B cell (primary cell): ENCODE data around the gene IL36A. TPM values are rescaled to one million over a fixed set of nuclear protein-coding genes. Genes with fewer than 3 reads are reported as not detected.

Experiments used
- ATAC-seq: fragments of 200-7000 bp; cut with Tn5 transposase; one replicate; pipeline ENCODE4 v1.10.0; 2021; ENCODE audit warnings: low read depth, mild to moderate bottlenecking, moderate number of reproducible peaks, moderate library complexity
- CTCF ChIA-PET: fragments of 350-600 bp; sonication (Branson Sonifier 250); formaldehyde crosslinking; loops from one replicate; lab custom pipeline; 2021; ENCODE audit warnings: antibody characterized with exemption, inconsistent platforms; lab: Charles Lee
- POLR2A ChIA-PET: fragments of 350-600 bp; sonication (Branson Sonifier 250); formaldehyde crosslinking; loops from one replicate; lab custom pipeline; 2021; ENCODE audit warnings: antibody characterized with exemption; lab: Charles Lee
- DNase-seq: peaks from one replicate; pipeline ENCODE4 v3.0.0; 2013
- H2AFZ ChIP-seq: 2 replicates; pipeline ENCODE4 v1.6.1; 2012; ENCODE audit warnings: mild to moderate bottlenecking, low read depth, low read length; ENCODE audit not compliant: insufficient read depth, poor library complexity, severe bottlenecking
- H3K27ac ChIP-seq, 2 donors: 1 replicate in 1 of 2; 2 replicates in 1 of 2; pipeline ENCODE4 v1.5.1; 2012 to 2013; ENCODE audit warnings: low read length in 2 of 2, mild to moderate bottlenecking in 2 of 2, moderate library complexity in 1 of 2
- H3K27me3 ChIP-seq, 4 experiments: fragments of 200-600 bp in 1 of 4; sonication (generic) in 1 of 4; replicated peaks in 1 of 4; 1 replicate in 2 of 4; 2 replicates in 2 of 4; pipeline versions ENCODE4 v1.6.1 to v1.7.0; 2013 to 2016; ENCODE audit warnings: low read length in 3 of 4, mild to moderate bottlenecking in 2 of 4, mixed read lengths in 1 of 4, moderate library complexity in 1 of 4; ENCODE audit not compliant: insufficient read depth in 4 of 4, control insufficient read depth in 3 of 4; ENCODE audit errors: control extremely low read depth in 1 of 4
- H3K36me3 ChIP-seq, 2 experiments: replicated peaks in 1 of 2; 1 replicate in 1 of 2; 2 replicates in 1 of 2; pipeline versions ENCODE4 v1.6.1 to v1.7.1; 2013; ENCODE audit warnings: low read length in 1 of 2; ENCODE audit not compliant: insufficient read depth in 2 of 2, control insufficient read depth in 1 of 2; ENCODE audit errors: control extremely low read depth in 1 of 2, extremely low read depth in 1 of 2
- H3K4me1 ChIP-seq, 2 donors: fragments of 200-600 bp in 1 of 2; sonication (generic) in 1 of 2; 1 replicate in 1 of 2; 2 replicates in 1 of 2; pipeline versions ENCODE4 v1.5.1 to v1.6.1; 2013 to 2017; ENCODE audit warnings: low read length in 2 of 2; ENCODE audit not compliant: control insufficient read depth in 2 of 2, insufficient read depth in 2 of 2
- H3K4me2 ChIP-seq: replicated peaks from 2 replicates; pipeline ENCODE3; 2012; ENCODE audit warnings: mild to moderate bottlenecking, low read depth, low read length; ENCODE audit not compliant: poor library complexity, severe bottlenecking
- H3K4me3 ChIP-seq, 5 experiments: fragments of 200-600 bp in 1 of 5; sonication (generic) in 1 of 5; 1 replicate in 3 of 5; 2 replicates in 2 of 5; pipeline versions ENCODE4 v1.5.1 to v1.7.0; 2011 to 2016; ENCODE audit warnings: low read length in 4 of 5, mild to moderate bottlenecking in 4 of 5, low read depth in 2 of 5, control low read depth in 1 of 5, moderate library complexity in 1 of 5; ENCODE audit not compliant: insufficient read depth in 1 of 5; ENCODE audit errors: control extremely low read depth in 1 of 5, extremely low read depth in 1 of 5
- H3K79me2 ChIP-seq: fragments of 200-600 bp; sonication (generic); one replicate; pipeline ENCODE4 v1.6.0; 2016; ENCODE audit warnings: low read length; ENCODE audit not compliant: control insufficient read depth, insufficient read depth
- H3K9ac ChIP-seq: fragments of 200-600 bp; sonication (generic); 2 replicates; pipeline ENCODE4 v1.6.1; 2017; ENCODE audit warnings: mild to moderate bottlenecking, low read length, moderate library complexity
- H3K9me3 ChIP-seq, 3 donors: one replicate each; pipeline versions ENCODE4 v1.6.1 to v1.7.1; 2013; ENCODE audit warnings: low read length in 2 of 3; ENCODE audit not compliant: control insufficient read depth in 2 of 3, insufficient read depth in 1 of 3; ENCODE audit errors: control extremely low read depth in 1 of 3
- H4K20me1 ChIP-seq: 2 replicates; pipeline ENCODE4 v1.6.0; 2012; ENCODE audit warnings: mild to moderate bottlenecking, low read length; ENCODE audit not compliant: insufficient read depth, control insufficient read depth, poor library complexity, severe bottlenecking
- H3K27ac Mint-ChIP-seq: one replicate; pipeline ENCODE4 v1.8.0; 2021; ENCODE audit warnings: mixed read lengths
- H3K27me3 Mint-ChIP-seq: one replicate; pipeline ENCODE4 v1.8.0; 2021; ENCODE audit warnings: mixed read lengths
- H3K4me1 Mint-ChIP-seq: one replicate; pipeline ENCODE4 v1.8.0; 2021; ENCODE audit warnings: mixed read lengths
- H3K4me3 Mint-ChIP-seq: one replicate; pipeline ENCODE4 v1.8.0; 2021; ENCODE audit warnings: mixed read lengths
- H3K9me3 Mint-ChIP-seq: one replicate; pipeline ENCODE4 v1.8.0; 2022; ENCODE audit warnings: mixed read lengths; ENCODE audit not compliant: insufficient read depth
- EZH2 ChIP-seq: IDR thresholded peaks from 2 replicates; pipeline ENCODE4 v1.6.1; 2012; ENCODE audit warnings: borderline replicate concordance, low read depth, mild to moderate bottlenecking, moderate library complexity, low read length; ENCODE audit not compliant: insufficient read depth, poor library complexity, severe bottlenecking
- WGBS: methylation state at CpG from one replicate; pipeline ENCODE4 v1.1.5; 2013; ENCODE audit warnings: missing lambda C conversion rate; ENCODE audit not compliant: insufficient coverage; 5-methylcytosine and 5-hydroxymethylcytosine counted together
- intact Hi-C: fragments of 100-400 bp; cut with micrococcal nuclease; formaldehyde crosslinking; loops from one replicate; pipeline ENCODE4 v1.10.0; 2022
- polyA plus RNA-seq: library from polyadenylated mRNA; depleted of rRNA; stranded (reverse); fragments of >200 nt; gene quantifications from 2 replicates; pipeline ENCODE4 v1.2.3, GENCODE V29; 2012
- total RNA-seq, 2 donors: library from RNA; stranded (reverse); fragments of 120-200 nt in 1 of 2; gene quantifications; 1 replicate in 1 of 2; 2 replicates in 1 of 2; pipeline versions ENCODE4 v1.2.3 to v1.2.4, GENCODE V29; 2013 to 2022
- TF ChIP-seq, protein P1 (sequence below): fragments of 200-600 bp; IDR thresholded peaks from one replicate; pipeline ENCODE4 v1.8.0; 2022; ENCODE audit warnings: antibody characterized with exemption, mild to moderate bottlenecking

Gene IL36A
- total and polyA plus RNA-seq, 2 donors (not counting 1 experiment from before 2014, with no cell fraction given) = not detected

- H3K4me3 ChIP-seq = no peak overlapping the region
Observed at GRCh38 chr2:113014067-113014466, 8.8 kb downstream of the IL36A start.

DNA sequence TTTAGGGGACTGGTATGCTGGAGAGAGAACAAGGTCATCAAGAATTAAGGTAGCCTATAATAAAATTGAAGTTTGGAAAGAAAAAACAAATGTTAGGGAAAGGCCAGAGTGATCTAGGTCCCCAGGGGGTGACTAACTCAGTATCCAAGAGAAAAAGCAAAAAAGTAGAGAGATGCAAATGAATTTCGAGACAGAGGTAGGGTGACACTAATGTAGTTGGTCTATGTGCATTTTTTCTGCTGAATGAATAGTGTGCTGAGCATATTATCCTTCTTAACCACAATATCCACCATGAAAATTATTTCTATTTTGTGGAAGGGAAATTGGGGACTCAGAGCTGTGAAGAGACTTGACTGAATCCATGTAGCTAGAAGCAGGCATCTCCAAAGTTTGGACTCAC, 9.8 kb downstream of the IL36A start:
- Mint-ChIP-seq H3K27me3 (peaks cover 61% of the 10 kb centered on the region), H3K9me3 (peaks cover 7% of the 10 kb centered on the region), H3K4me3 (no peak overlapping the region), H3K27ac (no peak overlapping the region), H3K4me1 (no peaks in the 10 kb centered on the region)
- CTCF ChIA-PET = no interaction called here
- Histone ChIP-seq H3K4me1 (no peaks in the 10 kb centered on the region), H3K9ac (no peak overlapping the region), H3K4me3 (no peak overlapping the region), H3K27ac (no peak overlapping the region), H2AFZ (no peak overlapping the region), H3K27me3 (peaks cover 0 to 17% (median 6%) of the 10 kb centered on the region in 4 experiments), H3K4me2 (no peak overlapping the region), H3K36me3 (no peaks in the 10 kb centered on the region), H3K79me2 (no peaks in the 10 kb centered on the region), H4K20me1 (no peaks in the 10 kb centered on the region), H3K9me3 (no peaks in the 10 kb centered on the region)
- no CpG with 5 or more reads among the region's 1 CpG for WGBS
- no peak for DNase-seq
- no peak for ATAC-seq
- POLR2A ChIA-PET = no interaction called here
- TF ChIP-seq EZH2 = no peak
- TF ChIP-seq, protein P1, sequence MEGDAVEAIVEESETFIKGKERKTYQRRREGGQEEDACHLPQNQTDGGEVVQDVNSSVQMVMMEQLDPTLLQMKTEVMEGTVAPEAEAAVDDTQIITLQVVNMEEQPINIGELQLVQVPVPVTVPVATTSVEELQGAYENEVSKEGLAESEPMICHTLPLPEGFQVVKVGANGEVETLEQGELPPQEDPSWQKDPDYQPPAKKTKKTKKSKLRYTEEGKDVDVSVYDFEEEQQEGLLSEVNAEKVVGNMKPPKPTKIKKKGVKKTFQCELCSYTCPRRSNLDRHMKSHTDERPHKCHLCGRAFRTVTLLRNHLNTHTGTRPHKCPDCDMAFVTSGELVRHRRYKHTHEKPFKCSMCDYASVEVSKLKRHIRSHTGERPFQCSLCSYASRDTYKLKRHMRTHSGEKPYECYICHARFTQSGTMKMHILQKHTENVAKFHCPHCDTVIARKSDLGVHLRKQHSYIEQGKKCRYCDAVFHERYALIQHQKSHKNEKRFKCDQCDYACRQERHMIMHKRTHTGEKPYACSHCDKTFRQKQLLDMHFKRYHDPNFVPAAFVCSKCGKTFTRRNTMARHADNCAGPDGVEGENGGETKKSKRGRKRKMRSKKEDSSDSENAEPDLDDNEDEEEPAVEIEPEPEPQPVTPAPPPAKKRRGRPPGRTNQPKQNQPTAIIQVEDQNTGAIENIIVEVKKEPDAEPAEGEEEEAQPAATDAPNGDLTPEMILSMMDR = no peak
- intact Hi-C loops = no loop called here

More at GRCh38 chr2:113014067-113014466, 8.8 kb downstream of the IL36A start:
- Mint-ChIP-seq H3K4me3 (no peak overlapping the region), H3K27ac (no peak overlapping the region), H3K9me3 (peaks cover 7% of the 10 kb centered on the region), H3K27me3 (peaks cover 56% of the 10 kb centered on the region), H3K4me1 (no peaks in the 10 kb centered on the region)
- Histone ChIP-seq H3K9ac (no peak overlapping the region), H3K27me3 (peaks cover 0 to 14% (median 3%) of the 10 kb centered on the region in 4 experiments), H2AFZ (no peak overlapping the region), H4K20me1 (no peaks in the 10 kb centered on the region), H3K9me3 (no peaks in the 10 kb centered on the region), H3K4me1 (no peaks in the 10 kb centered on the region), H3K27ac (no peak overlapping the region), H3K79me2 (no peaks in the 10 kb centered on the region), H3K4me2 (no peak overlapping the region), H3K36me3 (no peaks in the 10 kb centered on the region)
- POLR2A ChIA-PET = no interaction called here
- DNase-seq (no peak), ATAC-seq (no peak)
- no CpG with 5 or more reads among the region's 2 CpGs for WGBS
- no peak for TF ChIP-seq EZH2
- TF ChIP-seq, protein P1 = no peak
- intact Hi-C loops = no loop called here
- CTCF ChIA-PET = no interaction called here
